ENCODE measurements around the gene SPINK1.

DNA sequence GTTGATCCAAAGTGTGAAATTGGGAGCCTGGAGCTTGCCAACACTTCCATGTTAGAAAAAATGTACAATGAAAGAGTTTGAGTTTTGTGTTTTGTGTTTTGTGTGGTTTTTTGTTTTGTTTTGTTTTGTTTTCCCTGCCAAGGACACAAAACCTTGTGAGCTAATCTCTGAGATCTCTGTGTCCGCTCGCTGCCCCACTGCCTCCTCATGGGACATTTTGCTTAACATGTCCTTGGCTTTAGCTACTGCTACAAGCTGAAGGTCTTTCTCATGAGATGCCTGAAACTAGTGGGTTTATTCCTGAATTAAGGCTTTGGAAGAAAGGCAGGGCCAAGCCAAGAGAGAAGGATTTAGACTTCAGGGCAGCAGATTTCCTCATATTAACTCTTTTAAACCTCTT is 41.7 kb downstream of the SPINK1 start:
- TF ChIP-seq, protein P1, sequence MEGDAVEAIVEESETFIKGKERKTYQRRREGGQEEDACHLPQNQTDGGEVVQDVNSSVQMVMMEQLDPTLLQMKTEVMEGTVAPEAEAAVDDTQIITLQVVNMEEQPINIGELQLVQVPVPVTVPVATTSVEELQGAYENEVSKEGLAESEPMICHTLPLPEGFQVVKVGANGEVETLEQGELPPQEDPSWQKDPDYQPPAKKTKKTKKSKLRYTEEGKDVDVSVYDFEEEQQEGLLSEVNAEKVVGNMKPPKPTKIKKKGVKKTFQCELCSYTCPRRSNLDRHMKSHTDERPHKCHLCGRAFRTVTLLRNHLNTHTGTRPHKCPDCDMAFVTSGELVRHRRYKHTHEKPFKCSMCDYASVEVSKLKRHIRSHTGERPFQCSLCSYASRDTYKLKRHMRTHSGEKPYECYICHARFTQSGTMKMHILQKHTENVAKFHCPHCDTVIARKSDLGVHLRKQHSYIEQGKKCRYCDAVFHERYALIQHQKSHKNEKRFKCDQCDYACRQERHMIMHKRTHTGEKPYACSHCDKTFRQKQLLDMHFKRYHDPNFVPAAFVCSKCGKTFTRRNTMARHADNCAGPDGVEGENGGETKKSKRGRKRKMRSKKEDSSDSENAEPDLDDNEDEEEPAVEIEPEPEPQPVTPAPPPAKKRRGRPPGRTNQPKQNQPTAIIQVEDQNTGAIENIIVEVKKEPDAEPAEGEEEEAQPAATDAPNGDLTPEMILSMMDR (IDR thresholded peaks at IDR 0.05; ENCODE audit: poor library complexity, severe bottlenecking) = no peak
- no peak for TF ChIP-seq POLR2AphosphoS5 (IDR thresholded peaks at IDR 0.05)
- TF ChIP-seq, protein P2, sequence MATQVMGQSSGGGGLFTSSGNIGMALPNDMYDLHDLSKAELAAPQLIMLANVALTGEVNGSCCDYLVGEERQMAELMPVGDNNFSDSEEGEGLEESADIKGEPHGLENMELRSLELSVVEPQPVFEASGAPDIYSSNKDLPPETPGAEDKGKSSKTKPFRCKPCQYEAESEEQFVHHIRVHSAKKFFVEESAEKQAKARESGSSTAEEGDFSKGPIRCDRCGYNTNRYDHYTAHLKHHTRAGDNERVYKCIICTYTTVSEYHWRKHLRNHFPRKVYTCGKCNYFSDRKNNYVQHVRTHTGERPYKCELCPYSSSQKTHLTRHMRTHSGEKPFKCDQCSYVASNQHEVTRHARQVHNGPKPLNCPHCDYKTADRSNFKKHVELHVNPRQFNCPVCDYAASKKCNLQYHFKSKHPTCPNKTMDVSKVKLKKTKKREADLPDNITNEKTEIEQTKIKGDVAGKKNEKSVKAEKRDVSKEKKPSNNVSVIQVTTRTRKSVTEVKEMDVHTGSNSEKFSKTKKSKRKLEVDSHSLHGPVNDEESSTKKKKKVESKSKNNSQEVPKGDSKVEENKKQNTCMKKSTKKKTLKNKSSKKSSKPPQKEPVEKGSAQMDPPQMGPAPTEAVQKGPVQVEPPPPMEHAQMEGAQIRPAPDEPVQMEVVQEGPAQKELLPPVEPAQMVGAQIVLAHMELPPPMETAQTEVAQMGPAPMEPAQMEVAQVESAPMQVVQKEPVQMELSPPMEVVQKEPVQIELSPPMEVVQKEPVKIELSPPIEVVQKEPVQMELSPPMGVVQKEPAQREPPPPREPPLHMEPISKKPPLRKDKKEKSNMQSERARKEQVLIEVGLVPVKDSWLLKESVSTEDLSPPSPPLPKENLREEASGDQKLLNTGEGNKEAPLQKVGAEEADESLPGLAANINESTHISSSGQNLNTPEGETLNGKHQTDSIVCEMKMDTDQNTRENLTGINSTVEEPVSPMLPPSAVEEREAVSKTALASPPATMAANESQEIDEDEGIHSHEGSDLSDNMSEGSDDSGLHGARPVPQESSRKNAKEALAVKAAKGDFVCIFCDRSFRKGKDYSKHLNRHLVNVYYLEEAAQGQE (IDR thresholded peaks at IDR 0.05; ENCODE audit: borderline replicate concordance) = no peak
- TF ChIP-seq EP300 (conservative IDR thresholded peaks at IDR 0.05; ENCODE audit: poor library complexity, severe bottlenecking) = no peak
- no peak for TF ChIP-seq EZH2 (IDR thresholded peaks at IDR 0.05; ENCODE audit: borderline replicate concordance, insufficient read depth, low read length, poor library complexity, severe bottlenecking)
- no peak for TF ChIP-seq MXI1 (conservative IDR thresholded peaks at IDR 0.05; ENCODE audit: poor library complexity, severe bottlenecking)
- no peak for TF ChIP-seq SMC3 (conservative IDR thresholded peaks at IDR 0.05; ENCODE audit: poor library complexity)
- no peak for TF ChIP-seq TAF1 (IDR thresholded peaks at IDR 0.05; ENCODE audit: low read depth)
- no peak for TF ChIP-seq RAD21 (conservative IDR thresholded peaks at IDR 0.05)
